Liver (tissue), 9 donors: ENCODE measurements around the gene HMSD. TPM values are rescaled to one million over a fixed set of nuclear protein-coding genes. Genes with fewer than 3 reads are reported as not detected.

ENCODE experiments used
- DNase-seq: peaks from one replicate; pipeline ENCODE4 v3.0.0-alpha.2; 2017; ENCODE audit warnings: low spot score
- H3K27ac ChIP-seq, 2 donors: one replicate each; pipeline ENCODE4 v1.7.0; 2013; ENCODE audit warnings: inconsistent platforms in 2 of 2, low read length in 2 of 2, control low read depth in 1 of 2, low read depth in 1 of 2, mild to moderate bottlenecking in 1 of 2
- H3K27me3 ChIP-seq, 4 donors: one replicate each; pipeline versions ENCODE4 v1.6.1 to v1.7.0; 2013; ENCODE audit warnings: low read length in 3 of 4, inconsistent platforms in 1 of 4, mild to moderate bottlenecking in 1 of 4, moderate library complexity in 1 of 4; ENCODE audit not compliant: control insufficient read depth in 4 of 4, insufficient read depth in 4 of 4
- H3K36me3 ChIP-seq, 4 donors: one replicate each; pipeline versions ENCODE4 v1.6.1 to v1.7.0; 2013; ENCODE audit warnings: low read length in 3 of 4, mild to moderate bottlenecking in 3 of 4, low read depth in 1 of 4, moderate library complexity in 1 of 4; ENCODE audit not compliant: control insufficient read depth in 4 of 4, insufficient read depth in 3 of 4
- H3K4me1 ChIP-seq, 4 donors: one replicate each; pipeline versions ENCODE4 v1.6.1 to v1.7.0; 2013; ENCODE audit warnings: low read length in 3 of 4, mild to moderate bottlenecking in 3 of 4, moderate library complexity in 1 of 4; ENCODE audit not compliant: control insufficient read depth in 4 of 4, insufficient read depth in 4 of 4
- H3K4me3 ChIP-seq, 3 donors: one replicate each; pipeline versions ENCODE4 v1.6.1 to v1.7.0; 2013; ENCODE audit warnings: low read length in 3 of 3, control low read depth in 1 of 3, low read depth in 1 of 3, mild to moderate bottlenecking in 1 of 3
- H3K9ac ChIP-seq, 2 donors: one replicate each; pipeline ENCODE4 v1.7.0; 2013; ENCODE audit warnings: low read length in 2 of 2, mild to moderate bottlenecking in 2 of 2, moderate library complexity in 2 of 2, control low read depth in 1 of 2, low read depth in 1 of 2
- H3K9me3 ChIP-seq, 4 donors: one replicate each; pipeline versions ENCODE4 v1.6.1 to v1.7.0; 2013; ENCODE audit warnings: low read length in 3 of 4; ENCODE audit not compliant: control insufficient read depth in 4 of 4
- EGR1 ChIP-seq, 2 donors: IDR thresholded peaks; 2 replicates each; pipeline ENCODE4 v1.6.1; 2016 to 2018; ENCODE audit warnings: antibody characterized with exemption in 2 of 2, low read depth in 2 of 2
- FOXA1 ChIP-seq: IDR thresholded peaks from 2 replicates; pipeline ENCODE4 v1.6.1; 2016; ENCODE audit warnings: antibody characterized with exemption
- FOXA2 ChIP-seq: IDR thresholded peaks from 2 replicates; pipeline ENCODE4 v1.6.1; 2016; ENCODE audit warnings: antibody characterized with exemption
- GABPA ChIP-seq, 2 donors: IDR thresholded peaks in 1 of 2; conservative IDR thresholded peaks in 1 of 2; 2 replicates each; pipeline ENCODE4 v1.6.1; 2016; ENCODE audit warnings: antibody characterized with exemption in 2 of 2, mild to moderate bottlenecking in 1 of 2, moderate library complexity in 1 of 2
- JUND ChIP-seq, 2 donors: IDR thresholded peaks; 2 replicates each; pipeline ENCODE4 v1.6.1; 2016; ENCODE audit warnings: antibody characterized with exemption in 2 of 2
- NR2F2 ChIP-seq: IDR thresholded peaks from 2 replicates; pipeline ENCODE4 v1.6.1; 2016; ENCODE audit warnings: antibody characterized with exemption
- RAD21 ChIP-seq, 2 donors: IDR thresholded peaks; 2 replicates each; pipeline ENCODE4 v1.6.1; 2016; ENCODE audit warnings: antibody characterized with exemption in 2 of 2, mild to moderate bottlenecking in 2 of 2
- REST ChIP-seq: IDR thresholded peaks from 2 replicates; pipeline ENCODE4 v1.6.1; 2016; ENCODE audit warnings: antibody characterized with exemption, mild to moderate bottlenecking
- RXRA ChIP-seq, 2 donors: IDR thresholded peaks; 2 replicates each; pipeline ENCODE4 v1.6.1; 2017 to 2018; ENCODE audit warnings: antibody characterized with exemption in 2 of 2, mild to moderate bottlenecking in 1 of 2
- SP1 ChIP-seq: IDR thresholded peaks from 2 replicates; pipeline ENCODE4 v1.6.1; 2018; ENCODE audit warnings: antibody characterized with exemption, mild to moderate bottlenecking
- TAF1 ChIP-seq: conservative IDR thresholded peaks from 2 replicates; pipeline ENCODE4 v1.6.1; 2016; ENCODE audit warnings: antibody characterized with exemption, mild to moderate bottlenecking
- YY1 ChIP-seq: IDR thresholded peaks from 2 replicates; pipeline ENCODE4 v1.6.1; 2016; ENCODE audit warnings: antibody characterized with exemption, mild to moderate bottlenecking
- WGBS: extraction: QIAGEN DNeasy Blood & Tissue Kit; methylation state at CpG from one replicate; pipeline ENCODE4 v1.1.7; 2013; 5-methylcytosine and 5-hydroxymethylcytosine counted together
- polyA plus RNA-seq, 2 donors: library from polyadenylated mRNA; stranded (reverse) in 1 of 2; unstranded in 1 of 2; fragments of 200-250 nt in 1 of 2; fragments of >200 nt in 1 of 2; fragmentation: Nextera tagmentation in 1 of 2; extraction: Ambion mirVana in 1 of 2; gene quantifications; one replicate each; pipeline versions ENCODE4 v1.2.1 to v1.2.3, GENCODE V29; 2013 to 2015
- total RNA-seq, 2 donors: library from RNA; depleted of rRNA; stranded (reverse); fragments of >200 nt; gene quantifications; one replicate each; pipeline ENCODE4 v1.2.3, GENCODE V29; 2014
- TF ChIP-seq, protein P1 (sequence below): fragments of 150-350 bp; IDR thresholded peaks from 2 replicates; pipeline ENCODE4 v1.5.1; 2017; ENCODE audit warnings: improper control_type of control experiment, low read depth, low read length; ENCODE audit not compliant: missing input control
- TF ChIP-seq, protein P2 (sequence below): IDR thresholded peaks from 2 replicates; pipeline ENCODE4 v1.6.1; 2016; ENCODE audit warnings: antibody characterized with exemption
- TF ChIP-seq, protein P3 (sequence below): IDR thresholded peaks from 2 replicates; pipeline ENCODE4 v1.6.1; 2016; ENCODE audit warnings: antibody characterized with exemption
- TF ChIP-seq, protein P4 (sequence below): IDR thresholded peaks from 2 replicates; pipeline ENCODE4 v1.6.1; 2016; ENCODE audit warnings: antibody characterized with exemption
- donor health status: healthy.
- donor health status: healthy.
- donor health status: healthy.
- donor health status: healthy.
- donor health status: healthy.

The HMSD gene
- total and polyA plus RNA-seq, 4 donors = 0.13 to 0.28 (median 0.14) TPM; not detected in 1

DNA sequence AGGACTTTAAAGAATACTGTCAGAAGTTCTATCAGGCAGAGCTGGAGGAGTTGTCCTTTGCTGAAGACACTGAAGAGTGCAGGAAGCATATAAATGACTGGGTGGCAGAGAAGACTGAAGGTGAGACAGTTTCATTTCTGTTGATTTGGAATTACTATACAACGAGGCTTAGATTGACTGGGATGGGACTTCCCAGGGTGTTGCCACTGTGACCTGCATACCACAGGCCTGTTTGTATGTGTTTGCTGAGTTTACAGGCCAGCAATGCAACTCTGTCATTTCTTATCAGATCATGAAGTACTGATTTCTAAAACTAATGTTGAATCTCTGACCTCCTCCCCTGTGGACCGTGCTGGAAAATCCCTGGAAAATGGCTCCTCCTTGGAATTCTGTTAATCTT, 32.6 kb downstream of the HMSD start:
- WGBS = 19% methylated on average over 2 of the region's 2 CpGs
- no peak for DNase-seq
- Histone ChIP-seq H3K9me3 (no peaks in the 10 kb centered on the region), H3K27me3 (no peaks in the 10 kb centered on the region), H3K4me3 (no peak overlapping the region), H3K27ac (no peak overlapping the region), H3K36me3 (peaks cover 0 to 14% (median 4%) of the 10 kb centered on the region in 4 donors), H3K4me1 (peaks cover 0 to 20% (median 9%) of the 10 kb centered on the region in 4 donors), H3K9ac (no peak overlapping the region)
- TF ChIP-seq FOXA1 = no peak
- TF ChIP-seq JUND (IDR thresholded peaks at IDR 0.05) = no peak
- TF ChIP-seq, protein P1, sequence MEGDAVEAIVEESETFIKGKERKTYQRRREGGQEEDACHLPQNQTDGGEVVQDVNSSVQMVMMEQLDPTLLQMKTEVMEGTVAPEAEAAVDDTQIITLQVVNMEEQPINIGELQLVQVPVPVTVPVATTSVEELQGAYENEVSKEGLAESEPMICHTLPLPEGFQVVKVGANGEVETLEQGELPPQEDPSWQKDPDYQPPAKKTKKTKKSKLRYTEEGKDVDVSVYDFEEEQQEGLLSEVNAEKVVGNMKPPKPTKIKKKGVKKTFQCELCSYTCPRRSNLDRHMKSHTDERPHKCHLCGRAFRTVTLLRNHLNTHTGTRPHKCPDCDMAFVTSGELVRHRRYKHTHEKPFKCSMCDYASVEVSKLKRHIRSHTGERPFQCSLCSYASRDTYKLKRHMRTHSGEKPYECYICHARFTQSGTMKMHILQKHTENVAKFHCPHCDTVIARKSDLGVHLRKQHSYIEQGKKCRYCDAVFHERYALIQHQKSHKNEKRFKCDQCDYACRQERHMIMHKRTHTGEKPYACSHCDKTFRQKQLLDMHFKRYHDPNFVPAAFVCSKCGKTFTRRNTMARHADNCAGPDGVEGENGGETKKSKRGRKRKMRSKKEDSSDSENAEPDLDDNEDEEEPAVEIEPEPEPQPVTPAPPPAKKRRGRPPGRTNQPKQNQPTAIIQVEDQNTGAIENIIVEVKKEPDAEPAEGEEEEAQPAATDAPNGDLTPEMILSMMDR = no peak
- TF ChIP-seq GABPA (IDR thresholded peaks at IDR 0.05 in 1 of 2, conservative IDR thresholded peaks at IDR 0.05 in 1 of 2) = no peak
- TF ChIP-seq, protein P2, sequence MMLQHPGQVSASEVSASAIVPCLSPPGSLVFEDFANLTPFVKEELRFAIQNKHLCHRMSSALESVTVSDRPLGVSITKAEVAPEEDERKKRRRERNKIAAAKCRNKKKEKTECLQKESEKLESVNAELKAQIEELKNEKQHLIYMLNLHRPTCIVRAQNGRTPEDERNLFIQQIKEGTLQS = no peak
- no peak for TF ChIP-seq TAF1
- TF ChIP-seq YY1 = no peak
- TF ChIP-seq REST = no peak
- TF ChIP-seq, protein P3, sequence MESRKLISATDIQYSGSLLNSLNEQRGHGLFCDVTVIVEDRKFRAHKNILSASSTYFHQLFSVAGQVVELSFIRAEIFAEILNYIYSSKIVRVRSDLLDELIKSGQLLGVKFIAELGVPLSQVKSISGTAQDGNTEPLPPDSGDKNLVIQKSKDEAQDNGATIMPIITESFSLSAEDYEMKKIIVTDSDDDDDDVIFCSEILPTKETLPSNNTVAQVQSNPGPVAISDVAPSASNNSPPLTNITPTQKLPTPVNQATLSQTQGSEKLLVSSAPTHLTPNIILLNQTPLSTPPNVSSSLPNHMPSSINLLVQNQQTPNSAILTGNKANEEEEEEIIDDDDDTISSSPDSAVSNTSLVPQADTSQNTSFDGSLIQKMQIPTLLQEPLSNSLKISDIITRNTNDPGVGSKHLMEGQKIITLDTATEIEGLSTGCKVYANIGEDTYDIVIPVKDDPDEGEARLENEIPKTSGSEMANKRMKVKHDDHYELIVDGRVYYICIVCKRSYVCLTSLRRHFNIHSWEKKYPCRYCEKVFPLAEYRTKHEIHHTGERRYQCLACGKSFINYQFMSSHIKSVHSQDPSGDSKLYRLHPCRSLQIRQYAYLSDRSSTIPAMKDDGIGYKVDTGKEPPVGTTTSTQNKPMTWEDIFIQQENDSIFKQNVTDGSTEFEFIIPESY = no peak
- no peak for TF ChIP-seq NR2F2
- TF ChIP-seq FOXA2 = no peak
- no peak for TF ChIP-seq RAD21 (IDR thresholded peaks at IDR 0.05)
- no peak for TF ChIP-seq RXRA (IDR thresholded peaks at IDR 0.05)
- TF ChIP-seq, protein P4, sequence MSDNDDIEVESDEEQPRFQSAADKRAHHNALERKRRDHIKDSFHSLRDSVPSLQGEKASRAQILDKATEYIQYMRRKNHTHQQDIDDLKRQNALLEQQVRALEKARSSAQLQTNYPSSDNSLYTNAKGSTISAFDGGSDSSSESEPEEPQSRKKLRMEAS = no peak

GRCh38 chr18:63982361-63982760, 33.3 kb downstream of the HMSD start:
- Histone ChIP-seq H3K4me3 (no peak overlapping the region), H3K27ac (no peak overlapping the region), H3K9ac (no peak overlapping the region), H3K9me3 (no peaks in the 10 kb centered on the region), H3K36me3 (peaks cover 0 to 14% (median 4%) of the 10 kb centered on the region in 4 donors), H3K4me1 (peaks cover 0 to 20% (median 9%) of the 10 kb centered on the region in 4 donors), H3K27me3 (no peaks in the 10 kb centered on the region)
- no peak for TF ChIP-seq FOXA1
- no peak for TF ChIP-seq NR2F2
- TF ChIP-seq, protein P4 = no peak
- no peak for TF ChIP-seq EGR1 (IDR thresholded peaks at IDR 0.05; ENCODE audit: low read depth in 2 of 2)
- TF ChIP-seq SP1 = no peak
- no peak for TF ChIP-seq GABPA (IDR thresholded peaks at IDR 0.05 in 1 of 2, conservative IDR thresholded peaks at IDR 0.05 in 1 of 2)
- DNase-seq = no peak
- 90% methylated on average over 3 of the region's 3 CpGs for WGBS
